NK-92 treated with Interleukin-12 subunit alpha and Interleukin-12 subunit beta, amount 100 ng/mL, for 24 hours (cell line): ENCODE results near the gene INSYN2B.

Source experiments
- DNase-seq: peaks from one replicate; lab custom pipeline; 2025; lab: John Stamatoyannopoulos, UW

Gene INSYN2B

GRCh38 chr5:169889572-169889971 is 90.7 kb downstream of the INSYN2B start:
- no peak for DNase-seq

- no peak for DNase-seq
These were observed 93.6 kb downstream of the INSYN2B start for GRCh38 chr5:169886677-169887076.

DNA sequence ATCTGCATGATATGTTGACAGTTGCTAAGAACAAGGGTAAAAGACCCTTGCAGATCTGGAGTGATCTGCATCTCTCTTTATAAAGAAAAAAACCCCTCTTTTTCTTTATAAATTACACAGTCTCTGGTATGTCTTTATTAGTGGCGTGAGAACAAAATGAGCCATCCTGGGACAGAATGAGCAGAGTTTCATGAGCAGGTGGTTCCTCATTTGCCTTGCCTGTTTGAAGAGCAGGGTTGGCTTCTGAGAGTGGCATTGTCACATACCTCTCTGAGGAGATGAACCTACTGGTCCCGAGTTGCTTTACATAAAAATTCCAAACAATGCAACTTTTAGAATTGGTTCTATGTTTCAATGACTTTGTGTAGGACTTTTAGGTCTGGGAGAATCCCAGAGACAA is 94.3 kb downstream of the INSYN2B start:
- no peak for DNase-seq

DNA sequence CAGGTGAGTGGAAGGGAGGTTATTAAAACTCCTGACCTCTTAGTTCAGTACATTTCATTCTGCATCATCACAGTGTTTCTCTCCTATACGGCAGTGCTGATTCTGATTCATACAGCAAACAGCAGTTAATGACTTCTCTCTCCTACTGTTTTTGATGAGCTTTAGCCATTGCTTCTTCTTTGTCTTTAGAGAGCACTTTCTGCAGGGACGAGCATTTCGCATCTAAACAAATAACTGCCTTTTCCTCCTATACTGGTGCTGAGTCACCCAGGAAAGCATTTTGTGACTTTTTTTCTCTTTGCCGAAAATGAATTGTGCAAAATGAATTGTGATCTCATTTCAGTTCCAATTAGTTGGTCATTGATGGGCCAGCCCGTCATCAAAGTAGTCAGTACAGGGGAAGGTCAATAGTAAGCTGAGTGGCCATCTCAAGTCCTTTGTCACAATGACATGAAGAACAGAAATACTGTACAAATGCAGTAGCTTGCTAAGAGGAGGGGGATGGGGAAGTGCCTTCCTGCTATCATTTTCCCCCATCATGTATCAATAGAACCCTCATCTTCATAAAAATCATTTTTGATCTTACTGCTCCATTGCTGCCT is 98.5 kb downstream of the INSYN2B start:
- no peak for DNase-seq

- no peak for DNase-seq
These were observed 99.5 kb downstream of the INSYN2B start for GRCh38 chr5:169880785-169881184.

DNA sequence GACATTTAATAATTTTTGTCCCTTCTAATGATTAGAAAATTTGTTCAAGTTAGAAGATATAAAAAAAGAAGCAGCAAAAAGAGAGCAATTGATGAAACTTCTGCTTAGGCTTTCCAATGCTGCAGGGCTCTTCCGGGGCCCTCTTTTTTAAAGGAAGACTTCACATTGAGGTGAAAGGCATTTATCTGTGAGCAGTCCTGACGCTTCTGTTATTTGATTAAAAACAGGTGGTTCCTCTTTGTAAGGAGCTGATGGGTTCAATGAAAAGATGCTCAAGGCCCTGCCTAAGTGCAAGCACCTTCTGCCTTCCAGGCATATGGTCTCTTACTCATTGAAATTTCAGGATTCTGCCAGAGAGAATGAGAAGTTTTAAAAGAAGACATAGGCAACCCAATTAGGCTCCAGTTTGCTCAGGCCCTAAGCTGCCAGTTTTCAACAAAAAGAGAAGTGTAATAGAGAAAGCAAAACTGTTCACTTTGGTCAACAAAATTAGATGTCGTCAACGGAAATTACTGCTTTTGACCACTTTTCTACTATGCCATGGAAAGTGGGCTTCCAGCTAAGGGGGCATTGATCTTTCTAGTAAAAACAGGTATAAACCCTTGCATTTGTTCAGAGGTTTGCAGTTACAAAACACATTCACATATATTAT is 100.2 kb downstream of the INSYN2B start:
- DNase-seq: no peak

GRCh38 chr5:169876386-169876785 is 103.9 kb downstream of the INSYN2B start:
- no peak for DNase-seq

GRCh38 chr5:169875731-169876130 is 104.6 kb downstream of the INSYN2B start:
- no peak for DNase-seq

DNA sequence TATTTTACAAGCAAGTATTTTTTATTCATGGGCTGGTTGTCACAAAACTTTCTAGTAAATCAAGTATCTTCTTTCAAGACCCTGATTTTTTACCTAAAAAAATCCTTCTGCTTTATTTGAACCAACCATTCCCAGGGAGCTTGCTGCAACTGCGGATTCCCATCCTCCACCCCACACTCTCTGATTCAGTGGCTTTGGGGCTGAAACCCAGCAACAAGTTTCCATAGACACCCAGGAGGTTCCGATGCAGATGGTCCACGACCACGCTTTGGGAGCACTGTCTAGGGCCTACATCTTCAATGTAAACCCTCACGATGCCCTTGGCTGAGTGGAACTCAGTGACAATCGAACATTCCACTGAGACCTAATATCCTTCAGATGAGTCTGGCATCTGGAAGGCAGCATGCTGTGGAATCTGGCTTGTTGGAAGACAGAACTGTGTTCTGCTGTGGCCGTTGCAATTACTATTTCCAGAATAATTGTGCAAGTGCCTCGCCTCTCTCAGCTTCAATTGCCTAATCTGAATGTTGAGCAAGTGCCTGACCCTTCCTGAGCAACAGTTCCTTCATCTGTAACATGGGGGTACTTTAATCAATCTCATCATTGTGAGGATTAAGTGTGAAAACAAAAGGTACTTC is 105.1 kb downstream of the INSYN2B start:
- no peak for DNase-seq

DNA sequence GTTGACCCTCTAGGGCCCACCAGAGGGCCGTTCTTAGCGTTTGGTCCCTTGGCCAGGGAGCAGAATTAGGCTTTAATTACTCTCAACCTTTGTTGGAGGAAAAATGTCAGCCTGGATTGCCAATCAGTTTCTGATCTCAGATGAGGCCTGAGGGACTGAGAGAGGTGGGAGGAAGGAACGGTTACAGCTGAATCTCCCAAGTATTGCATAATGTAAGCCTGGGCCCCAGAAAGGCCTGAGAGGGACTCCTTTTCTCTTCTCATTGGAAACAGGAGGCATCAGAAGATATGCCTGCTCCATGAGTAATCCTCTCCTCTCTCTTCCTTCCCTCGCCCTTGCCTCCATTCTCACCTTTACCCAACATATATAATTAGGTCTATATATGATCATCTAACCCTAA is 105.7 kb downstream of the INSYN2B start:
- no peak for DNase-seq

GRCh38 chr5:169873642-169874041 is 106.7 kb downstream of the INSYN2B start:
- no peak for DNase-seq

- DNase-seq: no peak
These were observed 108.3 kb downstream of the INSYN2B start for GRCh38 chr5:169871826-169872490.

DNA sequence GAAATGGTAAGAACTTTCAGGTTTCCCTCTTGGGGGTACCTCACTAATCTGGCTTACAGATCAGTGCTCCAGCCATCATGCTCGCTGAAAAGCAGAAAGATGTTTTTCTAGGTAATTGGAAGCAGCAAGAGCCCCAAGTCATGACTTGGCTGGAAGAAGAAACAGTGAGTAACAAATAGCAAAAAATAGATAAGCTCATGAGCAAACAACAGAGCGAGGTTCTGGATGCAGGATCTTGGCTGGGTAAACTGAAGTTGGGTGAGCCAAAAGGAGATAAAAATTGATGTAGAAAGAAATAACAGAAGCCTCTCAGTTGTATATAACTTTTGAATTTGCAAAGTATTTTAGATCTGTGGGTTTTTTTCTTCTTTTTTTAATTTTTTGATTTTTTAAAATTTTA is 110.1 kb downstream of the INSYN2B start:
- no peak for DNase-seq

DNA sequence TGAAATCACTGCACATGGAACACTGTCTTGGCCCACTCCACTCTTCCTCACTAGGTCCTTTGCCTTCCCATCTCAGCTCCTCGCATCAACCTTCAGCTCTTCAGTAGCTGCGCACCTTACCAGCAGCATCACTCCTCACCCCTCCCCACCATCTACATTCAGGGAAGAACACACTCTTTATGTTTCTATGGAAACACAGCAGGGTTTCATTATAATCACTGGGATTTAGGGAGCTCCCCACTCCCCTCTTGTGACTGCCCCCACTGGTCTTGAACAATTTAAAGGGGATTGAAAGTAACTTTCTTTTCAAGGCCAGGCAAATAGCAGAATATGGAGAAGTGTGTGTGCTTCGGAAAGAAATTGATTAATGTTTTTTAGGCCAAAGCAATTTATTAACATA is 111.2 kb downstream of the INSYN2B start:
- DNase-seq: no peak

DNA sequence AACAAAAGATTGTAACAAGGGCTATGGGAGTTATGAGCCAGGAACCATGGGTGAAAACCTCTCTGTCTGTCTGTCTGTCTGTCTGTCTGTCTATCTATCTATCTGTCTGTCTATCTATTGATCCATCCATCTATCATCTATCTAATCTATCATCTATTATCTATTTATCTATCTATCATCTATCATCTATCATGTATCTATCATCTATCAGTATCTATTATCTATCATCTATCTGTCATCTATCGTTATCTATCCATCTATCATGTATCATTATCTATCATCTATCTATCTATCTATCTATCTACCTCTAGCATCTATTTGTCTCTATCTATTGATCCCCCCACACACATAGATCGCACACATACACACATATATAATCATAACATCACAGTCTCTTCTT is 112.9 kb downstream of the INSYN2B start:
- no peak for DNase-seq

DNA sequence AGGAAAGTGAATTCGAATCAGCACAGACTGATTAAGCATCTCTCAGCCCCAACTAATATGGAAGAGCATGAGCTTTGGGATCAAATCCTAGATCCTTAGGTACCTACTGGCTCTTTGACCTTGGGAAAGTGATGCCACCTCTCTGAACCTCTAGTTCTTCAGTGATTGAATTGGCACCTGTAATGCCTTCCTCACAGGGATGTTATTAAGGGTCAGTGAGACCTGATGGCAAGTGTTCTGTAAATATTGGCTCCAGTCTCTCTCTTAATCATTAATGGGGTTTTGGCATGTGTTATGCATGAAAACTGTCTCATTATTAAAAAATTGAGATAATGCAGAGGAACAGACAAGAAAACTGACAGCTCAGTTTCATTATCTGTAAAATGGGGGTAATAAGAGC is 115.8 kb downstream of the INSYN2B start:
- no peak for DNase-seq

DNA sequence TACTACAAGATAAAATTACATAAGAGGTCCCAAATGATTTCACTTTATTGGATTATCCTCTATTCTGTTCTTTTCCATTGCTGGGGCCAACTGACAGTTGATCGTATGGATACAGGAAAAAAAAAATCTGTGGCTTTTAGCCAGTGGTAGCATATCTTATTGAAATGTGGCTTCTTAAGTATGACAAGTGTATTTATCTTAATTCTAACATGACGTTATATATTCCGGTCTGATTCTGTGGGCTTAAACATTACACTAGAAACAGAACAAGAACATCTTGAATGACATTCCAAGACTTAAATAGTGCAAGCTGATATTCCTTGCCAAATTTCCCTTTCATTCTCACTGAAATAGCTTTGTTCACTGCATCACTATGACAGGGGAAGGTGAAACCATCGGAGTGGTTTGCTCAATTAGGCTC is 117.9 kb downstream of the INSYN2B start:
- no peak for DNase-seq

DNA sequence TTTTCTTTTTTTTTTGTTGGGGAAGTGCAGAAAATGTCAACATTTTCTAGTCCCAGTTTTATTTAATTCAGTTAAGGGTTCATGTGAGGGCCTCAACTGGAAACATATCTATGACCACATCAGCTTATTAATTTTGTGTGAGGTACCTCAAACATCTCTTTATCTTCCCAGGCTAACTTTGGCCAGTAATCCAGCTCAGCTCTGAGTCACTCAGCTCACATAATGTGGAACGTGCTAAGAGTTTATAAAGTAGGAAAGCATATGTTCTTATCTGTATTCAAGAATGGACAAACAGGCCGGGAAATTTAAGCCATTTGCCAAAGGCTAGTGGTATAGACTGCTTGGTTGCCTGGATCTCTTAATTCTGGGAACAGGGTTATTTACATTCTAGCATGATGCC is 118.4 kb downstream of the INSYN2B start:
- no peak for DNase-seq

GRCh38 chr5:169861433-169861832 is 118.9 kb downstream of the INSYN2B start:
- no peak for DNase-seq

- no peak for DNase-seq
These were observed 119.7 kb downstream of the INSYN2B start for GRCh38 chr5:169860585-169860984.

GRCh38 chr5:169856571-169856970 is 123.7 kb downstream of the INSYN2B start:
- no peak for DNase-seq

DNA sequence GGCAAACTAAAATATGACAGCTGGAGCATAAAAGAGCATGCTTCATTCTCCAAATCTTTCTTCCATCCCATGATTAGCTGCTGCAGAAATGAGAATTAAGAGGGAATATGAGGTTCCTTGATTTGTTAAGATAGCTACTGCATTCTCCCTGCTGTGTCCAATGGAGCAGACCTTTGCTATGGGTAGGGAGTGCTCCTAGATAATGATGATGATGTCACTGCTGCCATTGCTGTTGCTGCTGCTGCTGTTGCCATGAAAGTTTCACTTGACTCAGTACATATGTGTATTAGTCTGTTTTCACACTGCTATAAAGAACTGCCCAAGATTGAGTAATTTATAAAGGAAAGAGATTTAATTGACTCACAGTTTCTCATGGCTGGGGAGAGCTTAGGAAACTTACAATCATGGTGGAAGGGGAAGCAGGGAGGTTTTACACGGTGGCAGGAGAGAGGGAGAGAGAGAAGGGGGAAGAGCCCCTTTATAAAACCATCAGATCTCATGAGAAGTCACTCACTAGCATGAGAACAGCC is 128.9 kb downstream of the INSYN2B start:
- DNase-seq: no peak

- DNase-seq: no peak
These were observed 129.9 kb downstream of the INSYN2B start for GRCh38 chr5:169850409-169850808.
